Trophoblast cell (in vitro differentiated cells and primary cell): ENCODE data around the gene STARD7.

Source experiments
- DNase-seq, 2 donors: peaks; one replicate each; pipeline ENCODE4 v3.0.0-alpha.2; 2016
- H2AFZ ChIP-seq: 2 replicates; pipeline ENCODE4 v1.6.1; 2013; ENCODE audit warnings: low read length, moderate library complexity, mild to moderate bottlenecking; ENCODE audit not compliant: insufficient read depth, poor library complexity
- H2AK5ac ChIP-seq: 2 replicates; pipeline ENCODE4 v1.6.1; 2013; ENCODE audit warnings: mild to moderate bottlenecking, low read length
- H2BK120ac ChIP-seq: 2 replicates; pipeline ENCODE4 v1.6.1; 2013; ENCODE audit warnings: low read length, mild to moderate bottlenecking, moderate library complexity; ENCODE audit not compliant: insufficient read depth, poor library complexity
- H2BK12ac ChIP-seq: 2 replicates; pipeline ENCODE4 v1.6.1; 2013; ENCODE audit warnings: mild to moderate bottlenecking, low read length, moderate library complexity
- H2BK5ac ChIP-seq: 2 replicates; pipeline ENCODE4 v1.6.1; 2013; ENCODE audit warnings: low read length, low read depth, moderate library complexity, mild to moderate bottlenecking; ENCODE audit not compliant: poor library complexity
- H3K14ac ChIP-seq: 2 replicates; pipeline ENCODE4 v1.6.1; 2013; ENCODE audit warnings: mild to moderate bottlenecking, low read length
- H3K18ac ChIP-seq: 2 replicates; pipeline ENCODE4 v1.6.1; 2013; ENCODE audit warnings: mild to moderate bottlenecking, low read length
- H3K23ac ChIP-seq: 2 replicates; pipeline ENCODE4 v1.6.1; 2013; ENCODE audit warnings: low read length
- H3K27ac ChIP-seq: 2 replicates; pipeline ENCODE4 v1.5.1; 2013; ENCODE audit warnings: low read depth, mild to moderate bottlenecking, inconsistent platforms, low read length, moderate library complexity
- H3K27me3 ChIP-seq: 2 replicates; pipeline ENCODE4 v1.6.1; 2013; ENCODE audit warnings: inconsistent platforms, mild to moderate bottlenecking, low read length, moderate library complexity; ENCODE audit not compliant: insufficient read depth
- H3K36me3 ChIP-seq, 2 experiments: 1 replicate in 1 of 2; 2 replicates in 1 of 2; pipeline ENCODE4 v1.6.1; 2013; ENCODE audit warnings: low read length in 2 of 2, mild to moderate bottlenecking in 2 of 2, moderate library complexity in 1 of 2; ENCODE audit not compliant: insufficient read depth in 2 of 2, control insufficient read depth in 1 of 2
- H3K4ac ChIP-seq: 2 replicates; pipeline ENCODE4 v1.6.1; 2013; ENCODE audit warnings: low read depth, mild to moderate bottlenecking, low read length, moderate library complexity
- H3K4me1 ChIP-seq, 2 experiments: 1 replicate in 1 of 2; 2 replicates in 1 of 2; pipeline ENCODE4 v1.6.1; 2013; ENCODE audit warnings: low read length in 2 of 2, mild to moderate bottlenecking in 2 of 2, moderate library complexity in 1 of 2; ENCODE audit not compliant: insufficient read depth in 2 of 2, control insufficient read depth in 1 of 2
- H3K4me2 ChIP-seq: 2 replicates; pipeline ENCODE4 v1.6.1; 2013; ENCODE audit warnings: inconsistent platforms, mild to moderate bottlenecking, low read length, moderate library complexity
- H3K4me3 ChIP-seq: 2 replicates; pipeline ENCODE4 v1.5.1; 2013; ENCODE audit warnings: mild to moderate bottlenecking, low read depth, low read length, inconsistent platforms
- H3K79me1 ChIP-seq: one replicate; pipeline ENCODE4 v1.6.1; 2013; ENCODE audit warnings: low read length
- H3K79me2 ChIP-seq: 2 replicates; pipeline ENCODE4 v1.6.1; 2013; ENCODE audit warnings: low read length, mild to moderate bottlenecking; ENCODE audit not compliant: control insufficient read depth, insufficient read depth, poor library complexity
- H3K9ac ChIP-seq: 2 replicates; pipeline ENCODE4 v1.6.1; 2013; ENCODE audit warnings: mild to moderate bottlenecking, low read length
- H3K9me3 ChIP-seq: 2 replicates; pipeline ENCODE4 v1.6.1; 2013; ENCODE audit warnings: low read depth, mild to moderate bottlenecking, control low read depth, inconsistent platforms, low read length; ENCODE audit not compliant: insufficient read depth
- H4K12ac ChIP-seq: 2 replicates; pipeline ENCODE4 v1.6.1; 2013; ENCODE audit warnings: low read depth, mild to moderate bottlenecking, low read length, moderate library complexity
- H4K8ac ChIP-seq: 2 replicates; pipeline ENCODE4 v1.6.1; 2013; ENCODE audit warnings: low read depth, mild to moderate bottlenecking, low read length, moderate library complexity
- H4K91ac ChIP-seq: one replicate; pipeline ENCODE4 v1.6.1; 2013; ENCODE audit warnings: low read depth, mild to moderate bottlenecking, low read length, moderate library complexity
- WGBS: extraction: QIAGEN DNeasy Blood & Tissue Kit; methylation state at CpG from one replicate; pipeline ENCODE4 v1.1.7; 2013; ENCODE audit warnings: missing lambda C conversion rate; ENCODE audit not compliant: insufficient read length, insufficient coverage; ENCODE audit errors: extremely low coverage; 5-methylcytosine and 5-hydroxymethylcytosine counted together

Gene STARD7

GRCh38 chr2:96152304-96153161 is 56.1 kb downstream of the STARD7 start:
- DNase-seq: no peak
- no peak overlapping the region for H3K4ac ChIP-seq
- no peak overlapping the region for H3K14ac ChIP-seq
- H3K9me3 ChIP-seq: peaks cover 2% of the 10 kb centered on the region
- WGBS: no CpG with 5 or more reads among the region's 13 CpGs
- H2BK5ac ChIP-seq: no peak overlapping the region
- peaks cover 12 to 13% of the 10 kb centered on the region in 2 experiments for H3K4me1 ChIP-seq
- H3K4me3 ChIP-seq: no peak overlapping the region
- H2AK5ac ChIP-seq: no peak overlapping the region
- no peak overlapping the region for H3K4me2 ChIP-seq
- H2BK12ac ChIP-seq: no peak overlapping the region
- no peak overlapping the region for H4K91ac ChIP-seq
- H2BK120ac ChIP-seq: no peak overlapping the region
- H3K36me3 ChIP-seq: no peaks in the 10 kb centered on the region
- no peak overlapping the region for H4K8ac ChIP-seq
- H3K18ac ChIP-seq: no peak overlapping the region
- peaks cover 8% of the 10 kb centered on the region for H3K79me1 ChIP-seq
- peaks cover 2% of the 10 kb centered on the region for H3K79me2 ChIP-seq
- no peak overlapping the region for H3K9ac ChIP-seq
- no peak overlapping the region for H3K23ac ChIP-seq
- H3K27me3 ChIP-seq: no peaks in the 10 kb centered on the region
- H2AFZ ChIP-seq: no peak overlapping the region
- no peak overlapping the region for H4K12ac ChIP-seq
- H3K27ac ChIP-seq: no peak overlapping the region

DNA sequence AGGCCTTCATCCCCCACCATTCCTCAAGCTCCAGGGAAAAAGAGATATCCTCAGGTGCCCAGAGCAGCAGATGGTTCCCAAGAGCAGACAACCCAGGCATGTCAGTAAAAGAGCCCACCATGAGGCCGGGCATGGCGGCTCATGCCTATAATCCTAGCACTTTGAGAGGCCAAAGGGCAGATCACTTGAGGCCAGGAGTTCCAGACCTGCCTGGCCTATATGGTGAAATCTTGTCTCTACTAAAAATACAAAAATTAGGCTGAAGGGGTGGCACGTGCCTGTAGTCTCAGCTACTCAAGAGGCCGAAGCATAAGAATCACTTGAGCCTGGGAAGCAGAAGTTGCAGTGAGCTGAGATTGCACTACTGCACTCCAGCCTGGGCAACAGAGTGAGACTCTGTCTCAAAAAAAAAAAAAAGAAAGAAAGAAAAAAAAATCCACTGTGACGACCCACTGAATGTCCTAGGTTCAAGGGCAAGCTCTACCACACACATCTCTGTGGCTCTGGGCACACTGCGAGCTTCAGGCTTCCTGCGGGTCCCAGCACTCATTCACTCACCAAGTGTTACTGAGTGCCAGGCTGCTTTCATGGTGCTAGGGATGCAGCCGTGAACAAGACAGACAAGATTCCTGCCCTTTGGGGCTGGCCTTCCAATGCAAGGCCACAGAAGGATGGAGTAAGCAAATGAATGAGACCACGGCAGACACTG is 56.9 kb downstream of the STARD7 start:
- H3K4me1 ChIP-seq: peaks cover 19 to 21% of the 10 kb centered on the region in 2 experiments
- no peak overlapping the region for H2AFZ ChIP-seq
- H3K79me1 ChIP-seq: peaks cover 11% of the 10 kb centered on the region
- peaks cover 2% of the 10 kb centered on the region for H3K9me3 ChIP-seq
- H3K36me3 ChIP-seq: no peaks in the 10 kb centered on the region
- H3K23ac ChIP-seq: no peak overlapping the region
- no peak overlapping the region for H3K4me2 ChIP-seq
- no peak overlapping the region for H3K18ac ChIP-seq
- H3K14ac ChIP-seq: no peak overlapping the region
- no peak overlapping the region for H2BK5ac ChIP-seq
- H2AK5ac ChIP-seq: no peak overlapping the region
- no peak overlapping the region for H3K4me3 ChIP-seq
- no peak overlapping the region for H3K9ac ChIP-seq
- H3K79me2 ChIP-seq: peaks cover 2% of the 10 kb centered on the region
- H2BK120ac ChIP-seq: no peak overlapping the region
- DNase-seq: no peak
- no peak overlapping the region for H3K27ac ChIP-seq
- no peak overlapping the region for H2BK12ac ChIP-seq
- H4K8ac ChIP-seq: no peak overlapping the region
- H4K91ac ChIP-seq: no peak overlapping the region
- H4K12ac ChIP-seq: no peak overlapping the region
- WGBS: no CpG with 5 or more reads among the region's 9 CpGs
- H3K4ac ChIP-seq: no peak overlapping the region
- no peaks in the 10 kb centered on the region for H3K27me3 ChIP-seq

DNA sequence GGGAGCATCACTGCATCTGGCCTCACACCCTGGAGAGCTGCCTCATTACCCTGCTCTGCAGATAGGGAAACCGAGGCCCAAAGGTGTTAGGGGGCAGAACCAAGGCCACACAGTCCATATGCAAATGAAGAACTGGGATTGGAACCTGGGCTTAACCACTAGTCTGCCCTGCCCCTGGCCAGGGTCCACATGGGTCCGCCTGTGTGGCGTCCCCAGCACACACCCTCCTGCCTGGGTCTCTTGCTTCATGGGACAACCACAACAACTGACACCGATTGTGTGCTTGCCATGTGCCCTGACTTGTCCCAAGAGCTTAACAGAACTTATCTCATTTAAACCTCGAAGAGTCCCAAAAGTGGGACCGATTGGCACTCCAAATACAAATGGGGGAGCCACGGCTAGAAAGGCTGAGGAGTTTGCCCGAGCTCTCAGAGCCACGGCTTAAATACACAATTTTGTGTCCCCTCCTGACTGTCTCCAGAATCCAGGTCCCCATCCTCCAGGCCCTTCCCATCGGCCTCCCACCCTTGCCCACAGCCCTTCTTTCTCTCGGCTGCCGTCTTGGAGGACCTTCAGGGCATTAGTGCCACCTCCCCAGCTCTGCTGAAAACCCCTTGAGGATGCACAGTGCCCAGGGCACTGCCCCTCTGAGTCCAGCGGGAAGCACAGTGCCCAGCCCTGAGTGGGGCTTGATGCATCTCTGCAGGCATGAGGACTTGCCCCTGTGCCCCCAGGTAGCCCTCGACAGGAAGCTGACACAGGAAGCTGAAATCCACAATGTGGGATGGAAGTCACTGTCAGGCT is 57.6 kb downstream of the STARD7 start:
- no CpG with 5 or more reads among the region's 14 CpGs for WGBS
- Histone ChIP-seq H3K27me3 (no peaks in the 10 kb centered on the region), H3K36me3 (no peaks in the 10 kb centered on the region), H3K14ac (no peak overlapping the region), H2AFZ (no peak overlapping the region), H3K18ac (no peak overlapping the region), H3K23ac (no peak overlapping the region), H3K79me2 (peaks cover 4% of the 10 kb centered on the region), H2AK5ac (no peak overlapping the region), H3K9ac (no peak overlapping the region), H3K9me3 (peaks cover 2% of the 10 kb centered on the region), H4K12ac (no peak overlapping the region), H3K79me1 (peaks cover 17% of the 10 kb centered on the region), H3K27ac (no peak overlapping the region), H2BK12ac (no peak overlapping the region), H4K91ac (peak overlapping the region; percentile 8), H3K4me3 (no peak overlapping the region), H4K8ac (no peak overlapping the region), H3K4ac (no peak overlapping the region), H2BK120ac (no peak overlapping the region), H2BK5ac (no peak overlapping the region), H3K4me2 (no peak overlapping the region), H3K4me1 (peaks cover 26 to 29% of the 10 kb centered on the region in 2 experiments)
- DNase-seq: no peak

GRCh38 chr2:96150007-96150640 is 58.5 kb downstream of the STARD7 start:
- H3K36me3 ChIP-seq: no peaks in the 10 kb centered on the region

More at GRCh38 chr2:96150007-96150640, 58.5 kb downstream of the STARD7 start:
- no peak overlapping the region for H2AFZ ChIP-seq
- H3K9ac ChIP-seq: no peak overlapping the region
- no peak overlapping the region for H2AK5ac ChIP-seq
- no peak overlapping the region for H2BK5ac ChIP-seq
- peaks cover 35 to 38% of the 10 kb centered on the region in 2 experiments for H3K4me1 ChIP-seq
- H3K14ac ChIP-seq: no peak overlapping the region
- H3K18ac ChIP-seq: no peak overlapping the region
- peaks cover 2% of the 10 kb centered on the region for H3K9me3 ChIP-seq
- H3K23ac ChIP-seq: no peak overlapping the region
- peak overlapping the region; percentile 26 for H4K91ac ChIP-seq
- peaks cover 5% of the 10 kb centered on the region for H3K79me2 ChIP-seq
- H2BK120ac ChIP-seq: peak overlapping the region; percentile 28
- H3K4me2 ChIP-seq: no peak overlapping the region
- no peak for DNase-seq
- H3K4me3 ChIP-seq: no peak overlapping the region
- peaks cover 20% of the 10 kb centered on the region for H3K79me1 ChIP-seq
- H4K8ac ChIP-seq: no peak overlapping the region
- H2BK12ac ChIP-seq: peak overlapping the region; percentile 29
- H3K4ac ChIP-seq: no peak overlapping the region
- no peak overlapping the region for H3K27ac ChIP-seq
- no peaks in the 10 kb centered on the region for H3K27me3 ChIP-seq
- no CpG with 5 or more reads among the region's 6 CpGs for WGBS
- no peak overlapping the region for H4K12ac ChIP-seq
